Measurements from ENCODE around the gene ANKRD12. TPM values are rescaled to one million over a fixed set of nuclear protein-coding genes. Genes with fewer than 3 reads are reported as not detected.

Gene ANKRD12
- polyA plus RNA-seq, 1 experiment = 10.4 TPM

DNA sequence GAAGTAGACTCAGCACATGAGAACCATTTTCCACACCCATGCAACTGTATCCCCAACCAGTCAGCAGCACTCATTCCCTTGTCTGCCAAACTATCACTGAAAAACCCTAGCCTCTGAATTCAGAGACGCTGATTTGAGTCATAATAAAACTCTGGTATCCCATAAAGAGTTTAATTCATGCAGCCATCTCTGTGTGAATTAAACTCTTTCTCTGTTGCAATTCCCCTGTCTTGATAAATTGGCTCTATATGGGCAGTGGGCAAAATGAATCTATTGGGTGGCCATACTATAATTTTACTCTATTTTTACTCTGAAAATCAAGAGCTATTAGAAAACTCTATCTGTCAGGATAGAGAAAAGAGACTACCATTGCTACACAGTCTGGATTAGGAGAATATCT lies 157.4 kb downstream of the ANKRD12 start:
- TF ChIP-seq, protein P1, sequence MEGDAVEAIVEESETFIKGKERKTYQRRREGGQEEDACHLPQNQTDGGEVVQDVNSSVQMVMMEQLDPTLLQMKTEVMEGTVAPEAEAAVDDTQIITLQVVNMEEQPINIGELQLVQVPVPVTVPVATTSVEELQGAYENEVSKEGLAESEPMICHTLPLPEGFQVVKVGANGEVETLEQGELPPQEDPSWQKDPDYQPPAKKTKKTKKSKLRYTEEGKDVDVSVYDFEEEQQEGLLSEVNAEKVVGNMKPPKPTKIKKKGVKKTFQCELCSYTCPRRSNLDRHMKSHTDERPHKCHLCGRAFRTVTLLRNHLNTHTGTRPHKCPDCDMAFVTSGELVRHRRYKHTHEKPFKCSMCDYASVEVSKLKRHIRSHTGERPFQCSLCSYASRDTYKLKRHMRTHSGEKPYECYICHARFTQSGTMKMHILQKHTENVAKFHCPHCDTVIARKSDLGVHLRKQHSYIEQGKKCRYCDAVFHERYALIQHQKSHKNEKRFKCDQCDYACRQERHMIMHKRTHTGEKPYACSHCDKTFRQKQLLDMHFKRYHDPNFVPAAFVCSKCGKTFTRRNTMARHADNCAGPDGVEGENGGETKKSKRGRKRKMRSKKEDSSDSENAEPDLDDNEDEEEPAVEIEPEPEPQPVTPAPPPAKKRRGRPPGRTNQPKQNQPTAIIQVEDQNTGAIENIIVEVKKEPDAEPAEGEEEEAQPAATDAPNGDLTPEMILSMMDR (IDR thresholded peaks at IDR 0.05; ENCODE audit: low read depth, low read length) = no peak
- ChIA-PET CTCF (no interaction called here), POLR2A (no interaction called here)
- Histone ChIP-seq H3K27me3 (ENCODE audit: control insufficient read depth, insufficient read depth, low read length) (no peaks in the 10 kb centered on the region), H3K9me3 (ENCODE audit: control insufficient read depth, insufficient read depth, low read length) (peaks cover 15% of the 10 kb centered on the region), H3K4me3 (ENCODE audit: low read depth, low read length) (no peak overlapping the region), H3K27ac (ENCODE audit: low read depth, low read length) (no peak overlapping the region)
- DNase-seq (ENCODE audit: low read depth, low spot score) = no peak

GRCh38 chr18:9296233-9297006 lies 159.8 kb downstream of the ANKRD12 start:
- DNase-seq (ENCODE audit: low read depth, low spot score) = no peak
- Histone ChIP-seq H3K4me3 (ENCODE audit: low read depth, low read length) (no peak overlapping the region), H3K9me3 (ENCODE audit: control insufficient read depth, insufficient read depth, low read length) (peaks cover 15% of the 10 kb centered on the region), H3K27me3 (ENCODE audit: control insufficient read depth, insufficient read depth, low read length) (no peaks in the 10 kb centered on the region), H3K27ac (ENCODE audit: low read depth, low read length) (no peak overlapping the region)
- ChIA-PET CTCF (no interaction called here), POLR2A (no interaction called here)
- TF ChIP-seq, protein P1 (IDR thresholded peaks at IDR 0.05; ENCODE audit: low read depth, low read length) = no peak

GRCh38 chr18:9297007-9297393 lies 160.4 kb downstream of the ANKRD12 start:
- ChIA-PET POLR2A (no interaction called here), CTCF (no interaction called here)
- Histone ChIP-seq H3K4me3 (ENCODE audit: low read depth, low read length) (no peak overlapping the region), H3K9me3 (ENCODE audit: control insufficient read depth, insufficient read depth, low read length) (peaks cover 15% of the 10 kb centered on the region), H3K27ac (ENCODE audit: low read depth, low read length) (no peak overlapping the region), H3K27me3 (ENCODE audit: control insufficient read depth, insufficient read depth, low read length) (no peaks in the 10 kb centered on the region)
- TF ChIP-seq, protein P1 (IDR thresholded peaks at IDR 0.05; ENCODE audit: low read depth, low read length) = no peak
- DNase-seq (ENCODE audit: low read depth, low spot score) = no peak

DNA sequence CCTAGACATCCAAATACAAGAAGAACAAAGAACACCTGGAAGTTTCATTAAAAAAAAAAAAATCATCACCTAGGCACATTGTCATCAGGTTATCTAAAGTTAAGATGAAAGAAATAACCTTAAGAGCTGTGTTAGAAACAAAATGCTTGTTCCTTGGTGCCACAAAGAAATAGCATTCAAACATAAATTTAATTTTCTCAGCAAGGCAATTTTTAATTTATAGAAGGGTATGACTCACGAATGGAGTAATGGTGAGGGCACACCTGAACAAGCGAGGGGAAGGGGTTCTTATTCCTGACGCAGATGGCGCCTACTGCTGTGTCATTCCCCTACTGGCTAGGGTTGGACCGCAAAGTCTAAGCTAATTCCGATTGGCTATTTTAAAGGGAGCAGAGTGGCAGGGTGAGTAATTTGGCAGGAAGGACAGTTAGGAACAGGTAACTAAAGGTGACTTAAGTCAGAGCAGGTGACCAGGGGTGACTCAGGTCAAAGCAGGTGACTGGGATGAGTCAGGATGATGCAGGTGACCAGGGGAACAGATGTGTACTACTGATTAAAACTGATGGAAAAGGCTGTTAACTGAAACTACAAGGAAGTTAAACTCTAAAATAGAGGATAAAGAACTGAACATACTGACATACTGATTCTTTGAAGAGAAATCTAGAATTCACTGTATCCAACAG lies 167.9 kb downstream of the ANKRD12 start:
- TF ChIP-seq, protein P1 (IDR thresholded peaks at IDR 0.05; ENCODE audit: low read depth, low read length) = no peak
- peaks cover 4% of the 10 kb centered on the region for H3K9me3 ChIP-seq (ENCODE audit: control insufficient read depth, insufficient read depth, low read length)
- ChIA-PET POLR2A (no interaction called here), CTCF (interaction anchor here (0.6 kb wide), 1 partner anchor 63 kb away, joined by 4 read pairs; no protein-coding TSS in a partner anchor)
- H3K27ac ChIP-seq (ENCODE audit: low read depth, low read length) = no peak overlapping the region
- H3K27me3 ChIP-seq (ENCODE audit: control insufficient read depth, insufficient read depth, low read length) = no peaks in the 10 kb centered on the region
- no peak overlapping the region for H3K4me3 ChIP-seq (ENCODE audit: low read depth, low read length)
- no peak for DNase-seq (ENCODE audit: low read depth, low spot score)

DNA sequence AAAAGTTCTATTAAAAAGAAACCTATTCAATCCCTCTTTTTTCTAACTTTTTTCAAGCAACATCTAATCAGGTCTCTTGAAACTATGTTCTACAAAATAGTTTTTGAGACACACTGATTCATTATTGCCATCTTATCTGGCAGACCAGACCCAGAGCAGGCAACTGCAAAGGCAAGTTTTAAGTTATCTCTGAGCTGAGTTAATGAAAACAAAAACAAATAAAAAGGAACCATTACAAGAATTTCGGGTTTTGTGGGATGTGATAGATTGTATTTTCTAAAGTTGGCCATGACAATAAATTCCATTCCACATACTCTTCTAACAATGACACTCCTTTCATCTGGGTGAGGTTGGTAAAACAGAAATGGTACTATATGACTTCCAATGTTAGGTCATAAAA lies 182.8 kb downstream of the ANKRD12 start:
- CTCF ChIA-PET = interaction anchor here (1.1 kb wide), 1 partner anchor 15 kb away, joined by 7 read pairs; the partner anchor contains the start of gene TWSG1
- TF ChIP-seq, protein P1 (IDR thresholded peaks at IDR 0.05; ENCODE audit: low read depth, low read length) = no peak
- H3K4me3 ChIP-seq (ENCODE audit: low read depth, low read length) = no peak overlapping the region
- no peak for DNase-seq (ENCODE audit: low read depth, low spot score)
- H3K9me3 ChIP-seq (ENCODE audit: control insufficient read depth, insufficient read depth, low read length) = peaks cover 7% of the 10 kb centered on the region
- no peak overlapping the region for H3K27ac ChIP-seq (ENCODE audit: low read depth, low read length)
- POLR2A ChIA-PET = interaction anchor here (0.6 to 1.5 kb wide), 2 partner anchors 15 to 62 kb away, joined by 4 to 6 read pairs; partner anchors contain the start of gene TWSG1
- no peaks in the 10 kb centered on the region for H3K27me3 ChIP-seq (ENCODE audit: control insufficient read depth, insufficient read depth, low read length)
